ENCODE measurements around the gene CROCC2.

CROCC2 gene

GRCh38 chr2:240957656-240958365, 51.7 kb downstream of the CROCC2 start:
- Histone ChIP-seq H3K27me3 (replicated peaks; ENCODE audit: control insufficient read depth, insufficient read depth, low read length) (no peaks in the 10 kb centered on the region), H3K4me3 (replicated peaks; ENCODE audit: low read depth, low read length) (no peak overlapping the region), H3K36me3 (ENCODE audit: control insufficient read depth, insufficient read depth, low read length) (no peaks in the 10 kb centered on the region)
- no peak for TF ChIP-seq CTCF (IDR thresholded peaks at IDR 0.05; ENCODE audit: insufficient read depth, low read length, poor library complexity, severe bottlenecking)
- DNase-seq (ENCODE audit: extremely low read depth, insufficient read length) = no peak

- no peaks in the 10 kb centered on the region for H3K27me3 ChIP-seq (replicated peaks; ENCODE audit: control insufficient read depth, insufficient read depth, low read length)
- no peak for DNase-seq (ENCODE audit: extremely low read depth, insufficient read length)
- H3K4me3 ChIP-seq (replicated peaks; ENCODE audit: low read depth, low read length) = no peak overlapping the region
- no peak for TF ChIP-seq CTCF (IDR thresholded peaks at IDR 0.05; ENCODE audit: insufficient read depth, low read length, poor library complexity, severe bottlenecking)
- no peaks in the 10 kb centered on the region for H3K36me3 ChIP-seq (ENCODE audit: control insufficient read depth, insufficient read depth, low read length)
Measured at GRCh38 chr2:240958366-240959213, 52.5 kb downstream of the CROCC2 start.

GRCh38 chr2:240959214-240959940, 53.2 kb downstream of the CROCC2 start:
- Histone ChIP-seq H3K4me3 (replicated peaks; ENCODE audit: low read depth, low read length) (no peak overlapping the region), H3K36me3 (ENCODE audit: control insufficient read depth, insufficient read depth, low read length) (no peaks in the 10 kb centered on the region), H3K27me3 (replicated peaks; ENCODE audit: control insufficient read depth, insufficient read depth, low read length) (no peaks in the 10 kb centered on the region)
- no peak for DNase-seq (ENCODE audit: extremely low read depth, insufficient read length)
- TF ChIP-seq CTCF (IDR thresholded peaks at IDR 0.05; ENCODE audit: insufficient read depth, low read length, poor library complexity, severe bottlenecking) = no peak

GRCh38 chr2:240959941-240960308, 53.8 kb downstream of the CROCC2 start:
- DNase-seq (ENCODE audit: extremely low read depth, insufficient read length) = no peak
- no peaks in the 10 kb centered on the region for H3K36me3 ChIP-seq (ENCODE audit: control insufficient read depth, insufficient read depth, low read length)
- no peak overlapping the region for H3K4me3 ChIP-seq (replicated peaks; ENCODE audit: low read depth, low read length)
- TF ChIP-seq CTCF (IDR thresholded peaks at IDR 0.05; ENCODE audit: insufficient read depth, low read length, poor library complexity, severe bottlenecking) = no peak
- no peaks in the 10 kb centered on the region for H3K27me3 ChIP-seq (replicated peaks; ENCODE audit: control insufficient read depth, insufficient read depth, low read length)

- no peaks in the 10 kb centered on the region for H3K27me3 ChIP-seq (replicated peaks; ENCODE audit: control insufficient read depth, insufficient read depth, low read length)
- no peak for DNase-seq (ENCODE audit: extremely low read depth, insufficient read length)
- no peak for TF ChIP-seq CTCF (IDR thresholded peaks at IDR 0.05; ENCODE audit: insufficient read depth, low read length, poor library complexity, severe bottlenecking)
- H3K4me3 ChIP-seq (replicated peaks; ENCODE audit: low read depth, low read length) = no peak overlapping the region
- H3K36me3 ChIP-seq (ENCODE audit: control insufficient read depth, insufficient read depth, low read length) = no peaks in the 10 kb centered on the region
Measured at GRCh38 chr2:240960309-240960970, 54.3 kb downstream of the CROCC2 start.
